Right cardiac atrium (tissue), 5 donors: ENCODE measurements around the gene JAG2. TPM values are rescaled to one million over a fixed set of nuclear protein-coding genes. Genes with fewer than 3 reads are reported as not detected.

ENCODE experiments used
- ATAC-seq, 2 donors: fragments of 200-7000 bp; cut with Tn5 transposase; one replicate each; pipeline versions ENCODE4 v1.8.0 to v1.9.1; 2020; ENCODE audit warnings: moderate library complexity in 2 of 2, mild to moderate bottlenecking in 1 of 2
- DNase-seq, 3 donors: peaks; one replicate each; pipeline ENCODE4 v3.0.0-alpha.2; 2020
- H3K27ac ChIP-seq: one replicate; pipeline ENCODE4 v1.5.1; 2013; ENCODE audit warnings: mild to moderate bottlenecking, low read length, control low read depth, moderate library complexity
- H3K27me3 ChIP-seq: one replicate; pipeline ENCODE4 v1.6.1; 2013; ENCODE audit not compliant: control insufficient read depth, insufficient read depth
- H3K4me1 ChIP-seq: one replicate; pipeline ENCODE4 v1.6.1; 2013; ENCODE audit warnings: low read length; ENCODE audit not compliant: control insufficient read depth, insufficient read depth
- H3K4me3 ChIP-seq: one replicate; pipeline ENCODE4 v1.5.1; 2013; ENCODE audit warnings: low read length, control low read depth
- H3K9me3 ChIP-seq: one replicate; pipeline ENCODE4 v1.6.1; 2013; ENCODE audit warnings: low read length; ENCODE audit not compliant: control insufficient read depth
- WGBS: extraction: QIAGEN DNeasy Blood & Tissue Kit; methylation state at CpG from one replicate; pipeline ENCODE4 v1.1.7; 2013; 5-methylcytosine and 5-hydroxymethylcytosine counted together
- intact Hi-C, 4 donors: fragments of 100-400 bp; cut with DNase I; formaldehyde crosslinking; loops; one replicate each; pipeline versions ENCODE4 v1.11.0 to v1.14.0; 2022 to 2023
- polyA plus RNA-seq: library from polyadenylated mRNA; stranded (reverse); fragments of 200-250 nt; gene quantifications from one replicate; pipeline ENCODE4 v1.2.3, GENCODE V29; 2013
- total RNA-seq, 4 donors: library from RNA; stranded (reverse); fragmentation: NEBNext Ultra II Directional; extraction: Animal tissue kit (Norgen Biotek cat#: 25700); gene quantifications; one replicate each; pipeline ENCODE4 v1.2.1, GENCODE V29; 2021
- donor health status: healthy with polysubstance abuse.
- donor health status: DM: no; HTN: yes; CAD: no.
- donor health status: DM: no; HTN: no; CAD: no.
- donor health status: DM: no; HTN: yes; CAD: no; lungs with severe emphysema.
- donor health status: DM: yes; HTN: yes; CAD: no.

The JAG2 gene
- total and polyA plus RNA-seq, 5 donors = 16.5 to 21.3 (median 17.7) TPM

GRCh38 chr14:105210266-105211025, 41.9 kb upstream of the JAG2 start:
- no peaks in the 10 kb centered on the region for H3K9me3 ChIP-seq
- ATAC-seq (no peak), DNase-seq (peak in 2 of 3 donors; percentile 32 to 44)
- intact Hi-C loops = no loop called here
- H3K27ac ChIP-seq = no peak overlapping the region
- 93% methylated on average over 30 of the region's 30 CpGs for WGBS
- H3K27me3 ChIP-seq = no peaks in the 10 kb centered on the region
- peaks cover 2% of the 10 kb centered on the region for H3K4me1 ChIP-seq
- H3K4me3 ChIP-seq = no peak overlapping the region

- Histone ChIP-seq H3K27ac (no peak overlapping the region), H3K27me3 (no peaks in the 10 kb centered on the region), H3K4me3 (no peak overlapping the region), H3K4me1 (peaks cover 4% of the 10 kb centered on the region), H3K9me3 (no peaks in the 10 kb centered on the region)
- ATAC-seq (no peak), DNase-seq (peak in 1 of 3 donors; percentile 56)
- 94% methylated on average over 16 of the region's 16 CpGs for WGBS
- intact Hi-C loops = loop anchor here in 3 of 4 donors (5.0 to 10.0 kb wide), 6 partner anchors 73 to 325 kb away; partner anchors contain the start of gene CRIP1 (in 1 of the 3)
Measured at GRCh38 chr14:105209646-105210045, 41.1 kb upstream of the JAG2 start.

GRCh38 chr14:105209091-105209490, 40.5 kb upstream of the JAG2 start:
- ATAC-seq = no peak
- no peak overlapping the region for H3K4me3 ChIP-seq
- intact Hi-C loops = loop anchor here in 3 of 4 donors (5.0 to 10.0 kb wide), 6 partner anchors 73 to 326 kb away; partner anchors contain the start of gene CRIP1 (in 1 of the 3)
- peak in 1 of 3 donors; percentile 46 for DNase-seq
- no peaks in the 10 kb centered on the region for H3K9me3 ChIP-seq
- no peak overlapping the region for H3K27ac ChIP-seq
- H3K4me1 ChIP-seq = peaks cover 7% of the 10 kb centered on the region
- WGBS = 91% methylated on average over 8 of the region's 8 CpGs
- no peaks in the 10 kb centered on the region for H3K27me3 ChIP-seq

GRCh38 chr14:105208738-105209075, 40.1 kb upstream of the JAG2 start:
- H3K27me3 ChIP-seq = no peaks in the 10 kb centered on the region
- no peak overlapping the region for H3K27ac ChIP-seq
- intact Hi-C loops = loop anchor here in 3 of 4 donors (5.0 to 10.0 kb wide), 6 partner anchors 74 to 326 kb away; partner anchors contain the start of gene CRIP1 (in 1 of the 3)
- ATAC-seq = no peak
- peaks cover 7% of the 10 kb centered on the region for H3K4me1 ChIP-seq
- H3K4me3 ChIP-seq = no peak overlapping the region
- H3K9me3 ChIP-seq = no peaks in the 10 kb centered on the region
- 90% methylated on average over 12 of the region's 12 CpGs for WGBS
- DNase-seq = no peak

GRCh38 chr14:105207996-105208737, 39.6 kb upstream of the JAG2 start:
- ATAC-seq (no peak), DNase-seq (peak in 2 of 3 donors; percentile 45 to 46)
- H3K27me3 ChIP-seq = no peaks in the 10 kb centered on the region
- WGBS = 87% methylated on average over 25 of the region's 25 CpGs
- no peaks in the 10 kb centered on the region for H3K9me3 ChIP-seq
- H3K4me3 ChIP-seq = no peak overlapping the region
- H3K27ac ChIP-seq = no peak overlapping the region
- intact Hi-C loops = loop anchor here in 3 of 4 donors (5.0 to 10.0 kb wide), 6 partner anchors 74 to 327 kb away; partner anchors contain the start of gene CRIP1 (in 1 of the 3)
- H3K4me1 ChIP-seq = peaks cover 7% of the 10 kb centered on the region

- intact Hi-C loops = loop anchor here in 3 of 4 donors (5.0 to 10.0 kb wide), 6 partner anchors 75 to 327 kb away; partner anchors contain the start of gene CRIP1 (in 1 of the 3)
- Histone ChIP-seq H3K4me3 (no peak overlapping the region), H3K9me3 (no peaks in the 10 kb centered on the region), H3K27me3 (no peaks in the 10 kb centered on the region), H3K4me1 (peaks cover 7% of the 10 kb centered on the region), H3K27ac (no peak overlapping the region)
- WGBS = 56% methylated on average over 13 of the region's 13 CpGs
- ATAC-seq (peak; percentile 12 to 15), DNase-seq (peak in 2 of 3 donors; percentile 70 to 78)
Measured at GRCh38 chr14:105207460-105207901, 38.9 kb upstream of the JAG2 start.

- WGBS = 35% methylated on average over 5 of the region's 5 CpGs
- no peak for ATAC-seq
- H3K9me3 ChIP-seq = no peaks in the 10 kb centered on the region
- intact Hi-C loops = loop anchor here in 3 of 4 donors (5.0 to 10.0 kb wide), 6 partner anchors 75 to 328 kb away; partner anchors contain the start of gene CRIP1 (in 1 of the 3)
- no peak overlapping the region for H3K4me3 ChIP-seq
- peaks cover 7% of the 10 kb centered on the region for H3K4me1 ChIP-seq
- peak in 2 of 3 donors; percentile 57 to 73 for DNase-seq
- H3K27me3 ChIP-seq = no peaks in the 10 kb centered on the region
- no peak overlapping the region for H3K27ac ChIP-seq
Measured at GRCh38 chr14:105206873-105207272, 38.3 kb upstream of the JAG2 start.

GRCh38 chr14:105205673-105206208, 37.2 kb upstream of the JAG2 start:
- Histone ChIP-seq H3K9me3 (no peaks in the 10 kb centered on the region), H3K4me3 (no peak overlapping the region), H3K27me3 (no peaks in the 10 kb centered on the region), H3K27ac (peak overlapping the region; percentile 7), H3K4me1 (peaks cover 7% of the 10 kb centered on the region)
- peak in 2 of 3 donors; percentile 78 to 81 for DNase-seq
- intact Hi-C loops = loop anchor here in 3 of 4 donors (5.0 to 10.0 kb wide), 6 partner anchors 77 to 329 kb away; partner anchors contain the start of gene CRIP1 (in 1 of the 3)
- peak; percentile 7 to 12 for ATAC-seq
- WGBS = 38% methylated on average over 12 of the region's 12 CpGs

GRCh38 chr14:105204931-105205672, 36.5 kb upstream of the JAG2 start:
- ATAC-seq (peak in 1 of 2 donors; percentile 0), DNase-seq (peak in 2 of 3 donors; percentile 58 to 73)
- peaks cover 7% of the 10 kb centered on the region for H3K4me1 ChIP-seq
- H3K27me3 ChIP-seq = no peaks in the 10 kb centered on the region
- no peaks in the 10 kb centered on the region for H3K9me3 ChIP-seq
- H3K27ac ChIP-seq = peak overlapping the region; percentile 7
- no peak overlapping the region for H3K4me3 ChIP-seq
- WGBS = 51% methylated on average over 21 of the region's 21 CpGs
- intact Hi-C loops = loop anchor here (5.0 to 10.0 kb wide), 7 partner anchors 77 to 330 kb away; partner anchors contain the start of gene CRIP1 (in 1 of the 4)
